GM23248 (cell line): Measurements from ENCODE around the gene SSH3.

Source experiments
- EZH2 ChIP-seq: fragments of 200-600 bp; sonication (generic); IDR thresholded peaks from 2 replicates; pipeline ENCODE4 v1.6.1; 2018; ENCODE audit warnings: antibody characterized with exemption, mild to moderate bottlenecking; ENCODE audit not compliant: insufficient read depth, poor library complexity, severe bottlenecking
- EZH2phosphoT487 ChIP-seq: fragments of 200-600 bp; sonication (generic); IDR thresholded peaks from 2 replicates; pipeline ENCODE4 v1.6.1; 2018; ENCODE audit warnings: antibody characterized with exemption, moderate library complexity, mild to moderate bottlenecking, low read depth; ENCODE audit not compliant: insufficient read depth

GRCh38 chr11:67356864-67357561 is 53.7 kb downstream of the SSH3 start:
- TF ChIP-seq EZH2 (no peak), EZH2phosphoT487 (no peak)
